PC-9 (cell line): ENCODE measurements around the gene LAMTOR3. TPM values are rescaled to one million over a fixed set of nuclear protein-coding genes. Genes with fewer than 3 reads are reported as not detected.

ENCODE experiments used
- BruUV-seq: library from RNA; stranded (reverse); fragments of 400-500 nt; replicated peaks from 2 replicates; lab custom pipeline; 2021; lab: Mats Ljungman, UMichigan
- CTCF ChIA-PET: fragments of 300-600 bp; sonication (Branson Sonifier 250); formaldehyde crosslinking; loops from one replicate; lab custom pipeline; 2022; ENCODE audit warnings: antibody characterized with exemption; lab: Charles Lee
- POLR2A ChIA-PET: fragments of 300-600 bp; sonication (Branson Sonifier 250); formaldehyde crosslinking; loops from one replicate; lab custom pipeline; 2022; ENCODE audit warnings: antibody characterized with exemption; ENCODE audit not compliant: unreplicated experiment; lab: Charles Lee
- DNase-seq, 2 experiments: peaks; one replicate each; pipeline versions ENCODE4 v3.0.0 to v3.0.0-alpha.2; 2015 to 2022; ENCODE audit warnings: mixed read lengths in 1 of 2
- H2AFZ ChIP-seq: fragments of 200-600 bp; sonication (generic); 2 replicates; pipeline ENCODE4 v1.8.1; 2017; ENCODE audit warnings: antibody characterized with exemption
- H3F3A ChIP-seq: fragments of 200-600 bp; sonication (generic); 2 replicates; pipeline ENCODE4 v1.8.1; 2017; ENCODE audit warnings: antibody characterized with exemption, mild to moderate bottlenecking, low read depth; ENCODE audit not compliant: insufficient read depth
- H3K27ac ChIP-seq: fragments of 200-600 bp; sonication (generic); 2 replicates; pipeline ENCODE4 v1.6.1; 2016; ENCODE audit warnings: mixed run types
- H3K27me3 ChIP-seq: fragments of 200-600 bp; sonication (generic); 2 replicates; pipeline ENCODE4 v1.6.1; 2016; ENCODE audit warnings: low read depth, mixed run types; ENCODE audit not compliant: insufficient read depth
- H3K36me3 ChIP-seq: fragments of 200-600 bp; sonication (generic); 2 replicates; pipeline ENCODE4 v1.6.1; 2016; ENCODE audit warnings: low read depth, mixed run types
- H3K4me1 ChIP-seq: fragments of 200-600 bp; sonication (generic); replicated peaks from 2 replicates; pipeline ENCODE4 v1.6.1; 2016; ENCODE audit warnings: mixed run types; ENCODE audit not compliant: insufficient read depth
- H3K4me2 ChIP-seq: fragments of 200-600 bp; sonication (generic); 2 replicates; pipeline ENCODE4 v1.6.1; 2017; ENCODE audit warnings: mixed run types
- H3K4me3 ChIP-seq: fragments of 200-600 bp; sonication (generic); 2 replicates; pipeline ENCODE4 v1.6.1; 2016; ENCODE audit warnings: mixed run types
- H3K79me2 ChIP-seq: fragments of 200-600 bp; sonication (generic); 2 replicates; pipeline ENCODE4 v1.6.1; 2017; ENCODE audit warnings: low read depth, mixed run types
- H3K9me2 ChIP-seq: fragments of 200-600 bp; sonication (generic); 2 replicates; pipeline ENCODE4 v1.8.1; 2017; ENCODE audit warnings: mild to moderate bottlenecking; ENCODE audit not compliant: insufficient read depth
- H3K9me3 ChIP-seq: fragments of 200-600 bp; sonication (generic); 2 replicates; pipeline ENCODE4 v1.8.1; 2016; ENCODE audit warnings: low read depth; ENCODE audit not compliant: insufficient read depth
- H4K20me1 ChIP-seq: fragments of 200-600 bp; sonication (generic); 2 replicates; pipeline ENCODE4 v1.8.1; 2017; ENCODE audit not compliant: insufficient read depth
- EZH2 ChIP-seq: fragments of 200-600 bp; sonication (generic); IDR thresholded peaks from 2 replicates; pipeline ENCODE4 v1.8.0; 2017; ENCODE audit warnings: antibody characterized with exemption, low read depth
- intact Hi-C: fragments of 100-400 bp; cut with micrococcal nuclease; formaldehyde crosslinking; loops from one replicate; pipeline ENCODE4 v1.10.0; 2022; ENCODE audit not compliant: unreplicated experiment
- total RNA-seq: library from RNA; stranded (reverse); gene quantifications from 2 replicates; pipeline ENCODE4 v1.2.3, GENCODE V29; 2021
- TF ChIP-seq, protein P1 (sequence below): fragments of 200-600 bp; sonication (generic); conservative IDR thresholded peaks from 2 replicates; pipeline ENCODE4 v1.6.1; 2017; ENCODE audit warnings: mixed run types, antibody characterized with exemption, mild to moderate bottlenecking, moderate library complexity

Gene LAMTOR3
- total RNA-seq, 1 experiment from 2014 or later, result 17.4 TPM

DNA sequence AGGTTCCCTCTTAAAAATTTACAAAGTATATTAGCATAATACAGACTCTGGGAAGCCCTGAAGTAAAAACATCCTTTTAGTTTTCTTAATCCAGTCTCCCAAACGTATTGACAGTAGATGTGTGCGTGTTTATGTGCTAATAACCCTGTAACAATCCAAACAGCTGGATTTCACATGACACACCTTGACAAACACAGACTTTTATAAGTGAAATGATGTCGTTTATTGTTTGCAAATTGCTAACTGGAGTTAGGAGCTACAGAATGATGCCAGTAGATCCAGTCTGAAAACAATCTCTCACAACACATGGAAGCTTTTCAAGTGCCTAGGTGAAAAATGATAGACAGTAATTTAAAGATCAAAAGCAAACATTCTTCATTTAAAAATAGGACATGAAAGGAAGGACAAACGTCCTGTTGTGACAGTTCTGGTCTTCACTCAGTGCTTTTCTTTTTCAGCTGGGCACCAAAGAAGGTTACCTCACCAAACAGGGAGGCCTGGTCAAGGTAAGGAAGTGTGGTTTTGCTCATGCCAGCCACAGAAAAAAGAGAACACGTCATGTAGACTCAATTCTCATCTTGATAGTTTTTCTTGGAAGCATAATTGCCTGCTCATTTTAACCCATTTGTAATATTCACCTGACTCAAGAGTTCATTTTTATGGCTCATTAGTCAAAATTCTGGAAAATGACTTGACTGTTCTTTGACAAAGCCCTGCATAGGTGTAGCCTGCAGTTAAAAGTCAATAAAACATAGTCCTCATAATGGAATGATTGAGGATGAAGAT is 32.9 kb downstream of the LAMTOR3 start:
- ChIA-PET POLR2A (no interaction called here), CTCF (no interaction called here)
- no TSS peak for BruUV-seq
- Histone ChIP-seq H3K27ac (no peak overlapping the region), H3K79me2 (no peaks in the 10 kb centered on the region), H3K4me3 (no peak overlapping the region), H3K9me2 (no peaks in the 10 kb centered on the region; the same call in 1 of the 2 replicates), H2AFZ (no peak overlapping the region), H3K4me2 (no peak overlapping the region), H4K20me1 (no peaks in the 10 kb centered on the region), H3K9me3 (no peaks in the 10 kb centered on the region), H3K36me3 (0 out of 2 replicates have a peak, but pooled peaks cover 4% of the 10 kb centered on the region), H3F3A (peaks cover 10% of the 10 kb centered on the region; the same call in 1 of the 2 replicates), H3K27me3 (no peaks in the 10 kb centered on the region), H3K4me1 (peaks cover 18% of the 10 kb centered on the region)
- no peak for DNase-seq
- no peak for TF ChIP-seq EZH2
- TF ChIP-seq, protein P1, sequence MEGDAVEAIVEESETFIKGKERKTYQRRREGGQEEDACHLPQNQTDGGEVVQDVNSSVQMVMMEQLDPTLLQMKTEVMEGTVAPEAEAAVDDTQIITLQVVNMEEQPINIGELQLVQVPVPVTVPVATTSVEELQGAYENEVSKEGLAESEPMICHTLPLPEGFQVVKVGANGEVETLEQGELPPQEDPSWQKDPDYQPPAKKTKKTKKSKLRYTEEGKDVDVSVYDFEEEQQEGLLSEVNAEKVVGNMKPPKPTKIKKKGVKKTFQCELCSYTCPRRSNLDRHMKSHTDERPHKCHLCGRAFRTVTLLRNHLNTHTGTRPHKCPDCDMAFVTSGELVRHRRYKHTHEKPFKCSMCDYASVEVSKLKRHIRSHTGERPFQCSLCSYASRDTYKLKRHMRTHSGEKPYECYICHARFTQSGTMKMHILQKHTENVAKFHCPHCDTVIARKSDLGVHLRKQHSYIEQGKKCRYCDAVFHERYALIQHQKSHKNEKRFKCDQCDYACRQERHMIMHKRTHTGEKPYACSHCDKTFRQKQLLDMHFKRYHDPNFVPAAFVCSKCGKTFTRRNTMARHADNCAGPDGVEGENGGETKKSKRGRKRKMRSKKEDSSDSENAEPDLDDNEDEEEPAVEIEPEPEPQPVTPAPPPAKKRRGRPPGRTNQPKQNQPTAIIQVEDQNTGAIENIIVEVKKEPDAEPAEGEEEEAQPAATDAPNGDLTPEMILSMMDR, result no peak
- intact Hi-C loops, result no loop called here

DNA sequence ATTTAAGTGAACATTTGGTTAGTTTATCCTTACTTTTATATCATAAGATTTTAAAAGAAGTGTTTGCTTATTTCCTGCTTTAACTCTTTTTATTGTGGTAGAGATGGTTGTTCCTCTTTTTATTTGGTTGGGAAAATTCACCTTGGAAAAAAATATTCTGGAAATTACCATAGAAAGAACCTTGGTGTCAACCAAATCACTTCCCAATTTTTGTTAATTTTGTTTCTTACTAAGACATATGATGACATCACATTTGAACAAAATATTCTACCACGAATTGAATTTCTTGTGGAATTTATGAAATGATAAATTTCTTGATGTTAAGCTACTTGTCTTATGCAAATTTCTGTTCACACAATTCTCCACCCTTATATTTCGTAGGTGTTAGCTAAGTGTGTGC is 33.7 kb downstream of the LAMTOR3 start:
- no peak overlapping the region for H2AFZ ChIP-seq
- no peak overlapping the region for H3K4me3 ChIP-seq
- BruUV-seq, result no TSS peak
- H3K27me3 ChIP-seq, result no peaks in the 10 kb centered on the region
- ChIA-PET CTCF (no interaction called here), POLR2A (no interaction called here)
- H3K79me2 ChIP-seq, result no peaks in the 10 kb centered on the region
- H3F3A ChIP-seq, result peaks cover 10% of the 10 kb centered on the region; the same call in 1 of the 2 replicates
- TF ChIP-seq EZH2, result no peak
- TF ChIP-seq, protein P1, result no peak
- intact Hi-C loops, result no loop called here
- no peaks in the 10 kb centered on the region for H3K9me3 ChIP-seq
- H3K27ac ChIP-seq, result no peak overlapping the region
- H3K4me1 ChIP-seq, result peaks cover 26% of the 10 kb centered on the region
- no peaks in the 10 kb centered on the region; the same call in 1 of the 2 replicates for H3K36me3 ChIP-seq
- no peaks in the 10 kb centered on the region; the same call in 1 of the 2 replicates for H3K9me2 ChIP-seq
- no peak for DNase-seq
- no peaks in the 10 kb centered on the region for H4K20me1 ChIP-seq
- H3K4me2 ChIP-seq, result no peak overlapping the region

DNA sequence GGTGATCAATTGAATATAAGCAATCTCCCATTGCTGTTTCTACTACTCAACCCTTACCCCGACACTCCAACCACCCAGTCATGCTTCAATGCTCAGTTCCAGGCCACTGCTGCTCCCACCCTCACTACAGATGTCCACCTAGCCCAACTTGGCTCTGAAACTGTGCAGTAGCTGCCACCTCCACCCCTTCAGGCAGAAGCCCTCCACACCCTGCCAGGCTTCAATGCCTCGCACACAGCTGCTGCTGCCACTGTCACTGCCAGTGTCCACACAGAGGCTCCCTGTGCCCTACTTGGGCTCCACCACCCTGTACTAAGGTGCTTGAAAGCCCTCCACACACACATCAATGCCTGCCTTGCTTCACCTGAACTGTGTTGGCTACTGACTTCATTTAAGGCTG is 34.6 kb downstream of the LAMTOR3 start:
- Histone ChIP-seq H3K79me2 (no peaks in the 10 kb centered on the region), H4K20me1 (no peaks in the 10 kb centered on the region), H3K9me2 (no peaks in the 10 kb centered on the region; the same call in 1 of the 2 replicates), H3K9me3 (no peaks in the 10 kb centered on the region), H3K27ac (no peak overlapping the region), H2AFZ (no peak overlapping the region), H3K4me1 (peaks cover 27% of the 10 kb centered on the region), H3K27me3 (no peaks in the 10 kb centered on the region), H3K36me3 (peaks cover 4% of the 10 kb centered on the region; the same call in 1 of the 2 replicates), H3K4me3 (no peak overlapping the region), H3K4me2 (no peak overlapping the region), H3F3A (peaks cover 10% of the 10 kb centered on the region; the same call in 1 of the 2 replicates)
- intact Hi-C loops, result no loop called here
- no TSS peak for BruUV-seq
- no peak for TF ChIP-seq EZH2
- TF ChIP-seq, protein P1, result no peak
- DNase-seq, result no peak
- ChIA-PET CTCF (no interaction called here), POLR2A (no interaction called here)
